Endothelial cell (in vitro differentiated cells): ENCODE data around the gene CEP128. TPM values are rescaled to one million over a fixed set of nuclear protein-coding genes. Genes with fewer than 3 reads are reported as not detected.
"Not testable (repeated sequence)": the region's sequence is repeated elsewhere in the genome, so short reads cannot be mapped to it uniquely, and the experiment has no call there.

Experiments
- DNase-seq: peaks from one replicate; pipeline ENCODE4 v3.0.0; 2021; ENCODE audit warnings: low spot score
- H3K27ac Mint-ChIP-seq: one replicate; pipeline ENCODE4 v1.8.0; 2021; ENCODE audit warnings: mixed read lengths, inconsistent platforms; ENCODE audit not compliant: unreplicated experiment
- H3K27me3 Mint-ChIP-seq: one replicate; pipeline ENCODE4 v1.8.0; 2021; ENCODE audit warnings: mild to moderate bottlenecking, moderate library complexity, mixed read lengths, inconsistent platforms; ENCODE audit not compliant: unreplicated experiment
- H3K36me3 Mint-ChIP-seq: one replicate; pipeline ENCODE4 v1.8.0; 2021; ENCODE audit warnings: mild to moderate bottlenecking, low read depth, mixed read lengths, inconsistent platforms; ENCODE audit not compliant: unreplicated experiment
- H3K4me1 Mint-ChIP-seq: one replicate; pipeline ENCODE4 v1.8.0; 2021; ENCODE audit warnings: mild to moderate bottlenecking, mixed read lengths, inconsistent platforms; ENCODE audit not compliant: unreplicated experiment
- H3K4me3 Mint-ChIP-seq: one replicate; pipeline ENCODE4 v1.8.0; 2021; ENCODE audit warnings: mild to moderate bottlenecking, mixed read lengths, inconsistent platforms; ENCODE audit not compliant: unreplicated experiment
- H3K9me3 Mint-ChIP-seq: one replicate; pipeline ENCODE4 v1.8.0; 2021; ENCODE audit warnings: mixed read lengths, inconsistent platforms; ENCODE audit not compliant: unreplicated experiment
- CTCF ChIP-seq: fragments of 200-600 bp; sonication (generic); IDR thresholded peaks from one replicate; pipeline ENCODE4 v1.5.0; 2021; ENCODE audit warnings: antibody characterized with exemption; ENCODE audit not compliant: unreplicated experiment
- total RNA-seq: library from RNA; stranded (reverse); fragmentation: NEBNext Ultra II Directional; extraction: Animal tissue kit (Norgen Biotek cat#: 25700); gene quantifications from one replicate; pipeline ENCODE4 v1.2.1, GENCODE V29; 2021; ENCODE audit not compliant: unreplicated experiment

Gene CEP128
- total RNA-seq, 1 donor from 2014 or later, result 10.4 TPM

GRCh38 chr14:80926397-80927082 lies 15.0 kb downstream of the CEP128 start:
- peaks cover 3% of the 10 kb centered on the region for H3K27me3 Mint-ChIP-seq
- peaks cover 3% of the 10 kb centered on the region for H3K4me1 Mint-ChIP-seq
- H3K36me3 Mint-ChIP-seq, result no peaks in the 10 kb centered on the region
- H3K9me3 Mint-ChIP-seq, result no peaks in the 10 kb centered on the region
- TF ChIP-seq CTCF, result no peak
- no peak for DNase-seq
- H3K27ac Mint-ChIP-seq, result no peak overlapping the region
- H3K4me3 Mint-ChIP-seq, result no peak overlapping the region

- no peak overlapping the region for H3K4me3 Mint-ChIP-seq
- peaks cover 3% of the 10 kb centered on the region for H3K27me3 Mint-ChIP-seq
- peaks cover 3% of the 10 kb centered on the region for H3K4me1 Mint-ChIP-seq
- no peak for DNase-seq
- H3K27ac Mint-ChIP-seq, result no peak overlapping the region
- H3K36me3 Mint-ChIP-seq, result no peaks in the 10 kb centered on the region
- TF ChIP-seq CTCF, result no peak
- H3K9me3 Mint-ChIP-seq, result no peaks in the 10 kb centered on the region
Measured at GRCh38 chr14:80924365-80925103, 17.0 kb downstream of the CEP128 start.

GRCh38 chr14:80923368-80923767 lies 18.2 kb downstream of the CEP128 start:
- H3K4me1 Mint-ChIP-seq, result peaks cover 3% of the 10 kb centered on the region
- no peak for DNase-seq
- H3K9me3 Mint-ChIP-seq, result no peaks in the 10 kb centered on the region
- no peaks in the 10 kb centered on the region for H3K36me3 Mint-ChIP-seq
- TF ChIP-seq CTCF, result no peak
- H3K27ac Mint-ChIP-seq, result no peak overlapping the region
- H3K4me3 Mint-ChIP-seq, result no peak overlapping the region
- peaks cover 3% of the 10 kb centered on the region for H3K27me3 Mint-ChIP-seq

- Mint-ChIP-seq H3K36me3 (no peaks in the 10 kb centered on the region), H3K27ac (no peak overlapping the region), H3K4me3 (no peak overlapping the region), H3K27me3 (peaks cover 1% of the 10 kb centered on the region), H3K9me3 (no peaks in the 10 kb centered on the region), H3K4me1 (peaks cover 3% of the 10 kb centered on the region)
- no peak for TF ChIP-seq CTCF
- DNase-seq, result no peak
Measured at GRCh38 chr14:80919622-80920021, 21.9 kb downstream of the CEP128 start.

GRCh38 chr14:80912013-80912412 lies 29.5 kb downstream of the CEP128 start:
- not testable (repeated sequence) for H3K36me3 Mint-ChIP-seq, DNase-seq, H3K4me1 Mint-ChIP-seq, H3K9me3 Mint-ChIP-seq, H3K4me3 Mint-ChIP-seq, H3K27ac Mint-ChIP-seq, H3K27me3 Mint-ChIP-seq
